PFSK-1 (cell line): Measurements from ENCODE around the gene CC2D2A.

ENCODE experiments used
- POLR2AphosphoS5 ChIP-seq: IDR thresholded peaks from 2 replicates; pipeline ENCODE4 v1.6.1; 2012; ENCODE audit warnings: low read depth, mild to moderate bottlenecking, control low read depth, low read length, moderate library complexity
- SIN3A ChIP-seq: IDR thresholded peaks from 2 replicates; pipeline ENCODE4 v1.6.1; 2012; ENCODE audit warnings: mild to moderate bottlenecking, low read length, moderate library complexity, borderline replicate concordance; ENCODE audit not compliant: insufficient read depth

DNA sequence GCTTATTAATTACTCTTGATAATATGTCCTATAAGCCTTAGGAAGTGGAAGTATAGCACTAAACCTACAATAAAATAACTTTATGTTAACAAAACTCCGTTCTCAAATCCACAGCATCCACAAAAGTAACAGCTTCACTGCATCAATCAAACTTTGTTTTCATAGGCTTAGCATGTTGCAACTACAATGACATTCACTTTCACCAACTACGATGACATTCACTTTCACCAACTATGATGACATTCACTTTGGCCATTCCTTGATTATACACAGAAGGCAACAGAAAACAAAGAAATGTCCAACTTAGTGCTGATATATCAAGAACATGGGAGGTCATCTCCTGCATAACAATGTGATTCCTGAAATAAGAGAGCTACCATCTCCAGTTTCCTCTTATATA is 141.2 kb downstream of the CC2D2A start:
- TF ChIP-seq SIN3A (no peak), POLR2AphosphoS5 (no peak)
